Liver (tissue), 9 donors: ENCODE measurements around the gene ZKSCAN8. TPM values are rescaled to one million over a fixed set of nuclear protein-coding genes. Genes with fewer than 3 reads are reported as not detected.
A peak's percentile ranks its signal among the peaks of the same experiment; 100 is the strongest.

Experiments used
- DNase-seq: peaks from one replicate; pipeline ENCODE4 v3.0.0-alpha.2; 2017; ENCODE audit warnings: low spot score
- H3K27ac ChIP-seq, 2 donors: one replicate each; pipeline ENCODE4 v1.7.0; 2013; ENCODE audit warnings: inconsistent platforms in 2 of 2, low read length in 2 of 2, control low read depth in 1 of 2, low read depth in 1 of 2, mild to moderate bottlenecking in 1 of 2
- H3K27me3 ChIP-seq, 4 donors: one replicate each; pipeline versions ENCODE4 v1.6.1 to v1.7.0; 2013; ENCODE audit warnings: low read length in 3 of 4, inconsistent platforms in 1 of 4, mild to moderate bottlenecking in 1 of 4, moderate library complexity in 1 of 4; ENCODE audit not compliant: control insufficient read depth in 4 of 4, insufficient read depth in 4 of 4
- H3K36me3 ChIP-seq, 4 donors: one replicate each; pipeline versions ENCODE4 v1.6.1 to v1.7.0; 2013; ENCODE audit warnings: low read length in 3 of 4, mild to moderate bottlenecking in 3 of 4, low read depth in 1 of 4, moderate library complexity in 1 of 4; ENCODE audit not compliant: control insufficient read depth in 4 of 4, insufficient read depth in 3 of 4
- H3K4me1 ChIP-seq, 4 donors: one replicate each; pipeline versions ENCODE4 v1.6.1 to v1.7.0; 2013; ENCODE audit warnings: low read length in 3 of 4, mild to moderate bottlenecking in 3 of 4, moderate library complexity in 1 of 4; ENCODE audit not compliant: control insufficient read depth in 4 of 4, insufficient read depth in 4 of 4
- H3K4me3 ChIP-seq, 3 donors: one replicate each; pipeline versions ENCODE4 v1.6.1 to v1.7.0; 2013; ENCODE audit warnings: low read length in 3 of 3, control low read depth in 1 of 3, low read depth in 1 of 3, mild to moderate bottlenecking in 1 of 3
- H3K9ac ChIP-seq, 2 donors: one replicate each; pipeline ENCODE4 v1.7.0; 2013; ENCODE audit warnings: low read length in 2 of 2, mild to moderate bottlenecking in 2 of 2, moderate library complexity in 2 of 2, control low read depth in 1 of 2, low read depth in 1 of 2
- H3K9me3 ChIP-seq, 4 donors: one replicate each; pipeline versions ENCODE4 v1.6.1 to v1.7.0; 2013; ENCODE audit warnings: low read length in 3 of 4; ENCODE audit not compliant: control insufficient read depth in 4 of 4
- ATF3 ChIP-seq: IDR thresholded peaks from 2 replicates; pipeline ENCODE4 v1.6.1; 2016; ENCODE audit warnings: antibody characterized with exemption
- EGR1 ChIP-seq, 2 donors: IDR thresholded peaks; 2 replicates each; pipeline ENCODE4 v1.6.1; 2016 to 2018; ENCODE audit warnings: antibody characterized with exemption in 2 of 2, low read depth in 2 of 2
- FOXA1 ChIP-seq: IDR thresholded peaks from 2 replicates; pipeline ENCODE4 v1.6.1; 2016; ENCODE audit warnings: antibody characterized with exemption
- FOXA2 ChIP-seq: IDR thresholded peaks from 2 replicates; pipeline ENCODE4 v1.6.1; 2016; ENCODE audit warnings: antibody characterized with exemption
- GABPA ChIP-seq, 2 donors: IDR thresholded peaks in 1 of 2; conservative IDR thresholded peaks in 1 of 2; 2 replicates each; pipeline ENCODE4 v1.6.1; 2016; ENCODE audit warnings: antibody characterized with exemption in 2 of 2, mild to moderate bottlenecking in 1 of 2, moderate library complexity in 1 of 2
- HNF4G ChIP-seq: IDR thresholded peaks from 2 replicates; pipeline ENCODE4 v1.6.1; 2016; ENCODE audit warnings: antibody characterized with exemption
- JUND ChIP-seq, 2 donors: IDR thresholded peaks; 2 replicates each; pipeline ENCODE4 v1.6.1; 2016; ENCODE audit warnings: antibody characterized with exemption in 2 of 2
- RAD21 ChIP-seq, 2 donors: IDR thresholded peaks; 2 replicates each; pipeline ENCODE4 v1.6.1; 2016; ENCODE audit warnings: antibody characterized with exemption in 2 of 2, mild to moderate bottlenecking in 2 of 2
- RXRA ChIP-seq, 2 donors: IDR thresholded peaks; 2 replicates each; pipeline ENCODE4 v1.6.1; 2017 to 2018; ENCODE audit warnings: antibody characterized with exemption in 2 of 2, mild to moderate bottlenecking in 1 of 2
- TAF1 ChIP-seq: conservative IDR thresholded peaks from 2 replicates; pipeline ENCODE4 v1.6.1; 2016; ENCODE audit warnings: antibody characterized with exemption, mild to moderate bottlenecking
- YY1 ChIP-seq: IDR thresholded peaks from 2 replicates; pipeline ENCODE4 v1.6.1; 2016; ENCODE audit warnings: antibody characterized with exemption, mild to moderate bottlenecking
- ZBTB33 ChIP-seq: IDR thresholded peaks from 2 replicates; pipeline ENCODE4 v1.6.1; 2016; ENCODE audit warnings: antibody characterized with exemption
- WGBS: extraction: QIAGEN DNeasy Blood & Tissue Kit; methylation state at CpG from one replicate; pipeline ENCODE4 v1.1.7; 2013; 5-methylcytosine and 5-hydroxymethylcytosine counted together
- polyA plus RNA-seq, 2 donors: library from polyadenylated mRNA; stranded (reverse) in 1 of 2; unstranded in 1 of 2; fragments of 200-250 nt in 1 of 2; fragments of >200 nt in 1 of 2; fragmentation: Nextera tagmentation in 1 of 2; extraction: Ambion mirVana in 1 of 2; gene quantifications; one replicate each; pipeline versions ENCODE4 v1.2.1 to v1.2.3, GENCODE V29; 2013 to 2015
- total RNA-seq, 2 donors: library from RNA; depleted of rRNA; stranded (reverse); fragments of >200 nt; gene quantifications; one replicate each; pipeline ENCODE4 v1.2.3, GENCODE V29; 2014
- TF ChIP-seq, protein P1 (sequence below): IDR thresholded peaks from 2 replicates; pipeline ENCODE4 v1.6.1; 2016; ENCODE audit warnings: antibody characterized with exemption, mild to moderate bottlenecking
- donor health status: healthy.
- donor health status: healthy.
- donor health status: healthy.
- donor health status: healthy.
- donor health status: healthy.

Gene ZKSCAN8
- total and polyA plus RNA-seq, 4 donors = 2.4 to 13.4 (median 6.8) TPM

DNA sequence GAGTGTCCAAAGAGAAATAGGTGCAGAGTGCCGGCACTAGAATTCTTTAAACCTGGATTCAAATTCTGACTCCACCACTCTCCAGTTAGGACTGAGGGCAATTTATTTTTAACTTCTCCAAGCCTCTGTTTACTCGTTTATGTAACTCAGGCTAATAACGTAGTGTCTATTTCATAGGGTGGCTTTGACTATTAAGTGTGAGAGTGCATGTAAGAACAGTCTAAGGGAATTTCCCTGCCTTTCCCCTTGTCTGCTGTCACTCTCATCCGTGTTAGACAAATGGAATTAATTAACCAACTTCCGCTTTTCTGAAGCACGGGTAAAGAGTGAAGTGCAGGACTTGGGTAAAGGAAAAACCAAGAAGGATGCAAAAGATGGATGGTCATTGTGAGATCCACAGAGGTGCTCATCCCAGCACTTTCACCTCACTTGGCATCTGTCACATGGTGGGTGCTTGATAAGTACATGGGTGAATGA is 4.1 kb upstream of the ZKSCAN8 start:
- Histone ChIP-seq H3K4me1 (peaks cover 2 to 32% (median 19%) of the 10 kb centered on the region in 4 donors), H3K27ac (peak overlapping the region; percentile 88 to 91), H3K36me3 (no peaks in the 10 kb centered on the region), H3K9me3 (no peaks in the 10 kb centered on the region), H3K27me3 (no peaks in the 10 kb centered on the region), H3K4me3 (peak overlapping the region; percentile 64 to 86 (median 85)), H3K9ac (peak overlapping the region; percentile 90 to 96)
- DNase-seq = no peak
- TF ChIP-seq, protein P1, sequence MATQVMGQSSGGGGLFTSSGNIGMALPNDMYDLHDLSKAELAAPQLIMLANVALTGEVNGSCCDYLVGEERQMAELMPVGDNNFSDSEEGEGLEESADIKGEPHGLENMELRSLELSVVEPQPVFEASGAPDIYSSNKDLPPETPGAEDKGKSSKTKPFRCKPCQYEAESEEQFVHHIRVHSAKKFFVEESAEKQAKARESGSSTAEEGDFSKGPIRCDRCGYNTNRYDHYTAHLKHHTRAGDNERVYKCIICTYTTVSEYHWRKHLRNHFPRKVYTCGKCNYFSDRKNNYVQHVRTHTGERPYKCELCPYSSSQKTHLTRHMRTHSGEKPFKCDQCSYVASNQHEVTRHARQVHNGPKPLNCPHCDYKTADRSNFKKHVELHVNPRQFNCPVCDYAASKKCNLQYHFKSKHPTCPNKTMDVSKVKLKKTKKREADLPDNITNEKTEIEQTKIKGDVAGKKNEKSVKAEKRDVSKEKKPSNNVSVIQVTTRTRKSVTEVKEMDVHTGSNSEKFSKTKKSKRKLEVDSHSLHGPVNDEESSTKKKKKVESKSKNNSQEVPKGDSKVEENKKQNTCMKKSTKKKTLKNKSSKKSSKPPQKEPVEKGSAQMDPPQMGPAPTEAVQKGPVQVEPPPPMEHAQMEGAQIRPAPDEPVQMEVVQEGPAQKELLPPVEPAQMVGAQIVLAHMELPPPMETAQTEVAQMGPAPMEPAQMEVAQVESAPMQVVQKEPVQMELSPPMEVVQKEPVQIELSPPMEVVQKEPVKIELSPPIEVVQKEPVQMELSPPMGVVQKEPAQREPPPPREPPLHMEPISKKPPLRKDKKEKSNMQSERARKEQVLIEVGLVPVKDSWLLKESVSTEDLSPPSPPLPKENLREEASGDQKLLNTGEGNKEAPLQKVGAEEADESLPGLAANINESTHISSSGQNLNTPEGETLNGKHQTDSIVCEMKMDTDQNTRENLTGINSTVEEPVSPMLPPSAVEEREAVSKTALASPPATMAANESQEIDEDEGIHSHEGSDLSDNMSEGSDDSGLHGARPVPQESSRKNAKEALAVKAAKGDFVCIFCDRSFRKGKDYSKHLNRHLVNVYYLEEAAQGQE = no peak
- no peak for TF ChIP-seq RAD21 (IDR thresholded peaks at IDR 0.05)
- no peak for TF ChIP-seq JUND (IDR thresholded peaks at IDR 0.05)
- TF ChIP-seq YY1 = no peak
- 3% methylated on average over 6 of the region's 6 CpGs for WGBS

DNA sequence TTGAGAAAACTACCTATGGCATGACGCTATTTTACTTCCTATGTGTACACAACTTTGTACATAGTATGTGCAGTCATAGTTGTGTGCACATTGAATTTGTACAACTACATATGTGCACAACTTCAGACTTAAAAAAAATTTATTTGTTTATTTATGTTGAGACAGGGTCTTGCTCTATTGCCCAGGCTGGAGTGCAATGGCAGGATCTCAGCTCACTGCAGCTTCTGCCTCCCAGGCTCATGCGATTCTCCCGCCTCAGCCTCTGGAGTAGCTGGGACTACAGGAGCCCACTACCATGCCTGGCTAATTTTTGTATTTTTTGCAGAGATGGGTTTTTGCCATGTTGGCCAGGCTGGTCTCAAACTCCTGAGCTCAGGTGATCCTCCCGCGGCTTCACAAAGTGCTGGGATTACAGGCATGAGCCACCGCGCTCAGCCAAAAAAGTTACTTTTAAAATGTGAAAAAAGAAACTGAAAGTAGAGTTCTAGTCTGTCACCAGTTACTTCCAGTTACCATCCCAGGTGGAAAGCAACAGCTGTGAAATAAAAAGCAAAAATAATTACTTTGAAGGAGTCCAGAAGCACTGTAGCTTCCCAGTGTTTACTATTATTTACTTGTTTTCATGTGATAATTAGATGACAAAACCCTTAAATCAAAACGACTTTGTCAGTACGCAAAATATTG is 1.7 kb upstream of the ZKSCAN8 start:
- peaks cover 4 to 40% (median 27%) of the 10 kb centered on the region in 4 donors for H3K4me1 ChIP-seq
- 51% methylated on average over 9 of the region's 9 CpGs for WGBS
- no peaks in the 10 kb centered on the region for H3K27me3 ChIP-seq
- peak overlapping the region in 1 of 2 donors; percentile 77 for H3K27ac ChIP-seq
- H3K36me3 ChIP-seq = peaks cover 0 to 4% (median under 1%) of the 10 kb centered on the region in 4 donors
- no peak for TF ChIP-seq HNF4G
- no peak for TF ChIP-seq FOXA2
- TF ChIP-seq, protein P1 = peak; percentile 14
- no peak for TF ChIP-seq RAD21 (IDR thresholded peaks at IDR 0.05)
- TF ChIP-seq EGR1 (IDR thresholded peaks at IDR 0.05; ENCODE audit: low read depth in 2 of 2) = no peak
- TF ChIP-seq ATF3 = no peak
- no peak for TF ChIP-seq FOXA1
- no peak for TF ChIP-seq TAF1
- no peak for TF ChIP-seq ZBTB33
- TF ChIP-seq GABPA (IDR thresholded peaks at IDR 0.05 in 1 of 2, conservative IDR thresholded peaks at IDR 0.05 in 1 of 2) = peak in 1 of 2 donors; percentile 45
- TF ChIP-seq RXRA (IDR thresholded peaks at IDR 0.05) = no peak
- TF ChIP-seq JUND (IDR thresholded peaks at IDR 0.05) = no peak
- no peaks in the 10 kb centered on the region for H3K9me3 ChIP-seq
- peak overlapping the region; percentile 22 to 66 for H3K9ac ChIP-seq
- no peak for DNase-seq
- H3K4me3 ChIP-seq = peak overlapping the region; percentile 4 to 53 (median 35)
